NCI-H2227 (cell line): ENCODE results near the gene SPATC1L.
"Not testable (repeated sequence)": the region's sequence is repeated elsewhere in the genome, so short reads cannot be mapped to it uniquely, and the experiment has no call there.

Experiments
- DNase-seq: peaks from one replicate; lab custom pipeline; 2025; ENCODE audit not compliant: unreplicated experiment; lab: John Stamatoyannopoulos, UW

SPATC1L gene

DNA sequence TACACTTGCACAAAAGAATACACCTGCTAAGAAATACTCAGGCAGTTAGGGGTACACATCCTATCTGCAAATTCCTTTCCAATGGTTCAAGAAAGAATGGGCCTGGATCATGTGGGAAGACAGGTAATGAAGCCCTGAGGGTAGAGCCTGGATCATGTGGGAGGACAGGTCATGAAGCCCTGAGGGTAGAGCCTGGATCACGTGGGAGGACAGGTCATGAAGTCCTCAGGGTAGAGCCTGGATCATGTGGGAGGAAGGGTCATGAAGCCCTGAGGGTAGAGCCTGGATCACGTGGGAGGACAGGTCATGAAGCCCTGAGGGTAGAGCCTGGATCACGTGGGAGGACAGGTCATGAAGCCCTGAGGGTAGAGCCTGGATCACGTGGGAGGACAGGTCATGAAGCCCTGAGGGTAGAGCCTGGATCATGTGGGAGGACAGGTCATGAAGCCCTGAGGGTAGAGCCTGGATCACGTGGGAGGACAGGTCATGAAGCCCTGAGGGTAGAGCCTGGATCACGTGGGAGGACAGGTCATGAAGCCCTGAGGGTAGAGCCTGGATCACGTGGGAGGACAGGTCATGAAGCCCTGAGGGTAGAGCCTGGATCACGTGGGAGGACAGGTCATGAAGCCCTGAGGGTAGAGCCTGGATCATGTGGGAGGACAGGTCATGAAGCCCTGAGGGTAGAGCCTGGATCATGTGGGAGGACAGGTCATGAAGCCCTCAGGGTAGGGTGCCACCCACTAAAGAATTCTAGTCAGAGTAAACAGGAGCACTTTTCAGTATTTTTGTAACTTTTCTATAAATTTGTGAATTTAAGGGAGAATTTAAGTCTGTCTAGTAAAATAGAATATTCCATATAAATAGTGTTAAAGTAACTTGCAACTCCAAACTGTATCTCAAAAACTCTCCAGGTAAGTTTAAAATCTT is 16.9 kb upstream of the SPATC1L start:
- not testable (repeated sequence) for DNase-seq

DNA sequence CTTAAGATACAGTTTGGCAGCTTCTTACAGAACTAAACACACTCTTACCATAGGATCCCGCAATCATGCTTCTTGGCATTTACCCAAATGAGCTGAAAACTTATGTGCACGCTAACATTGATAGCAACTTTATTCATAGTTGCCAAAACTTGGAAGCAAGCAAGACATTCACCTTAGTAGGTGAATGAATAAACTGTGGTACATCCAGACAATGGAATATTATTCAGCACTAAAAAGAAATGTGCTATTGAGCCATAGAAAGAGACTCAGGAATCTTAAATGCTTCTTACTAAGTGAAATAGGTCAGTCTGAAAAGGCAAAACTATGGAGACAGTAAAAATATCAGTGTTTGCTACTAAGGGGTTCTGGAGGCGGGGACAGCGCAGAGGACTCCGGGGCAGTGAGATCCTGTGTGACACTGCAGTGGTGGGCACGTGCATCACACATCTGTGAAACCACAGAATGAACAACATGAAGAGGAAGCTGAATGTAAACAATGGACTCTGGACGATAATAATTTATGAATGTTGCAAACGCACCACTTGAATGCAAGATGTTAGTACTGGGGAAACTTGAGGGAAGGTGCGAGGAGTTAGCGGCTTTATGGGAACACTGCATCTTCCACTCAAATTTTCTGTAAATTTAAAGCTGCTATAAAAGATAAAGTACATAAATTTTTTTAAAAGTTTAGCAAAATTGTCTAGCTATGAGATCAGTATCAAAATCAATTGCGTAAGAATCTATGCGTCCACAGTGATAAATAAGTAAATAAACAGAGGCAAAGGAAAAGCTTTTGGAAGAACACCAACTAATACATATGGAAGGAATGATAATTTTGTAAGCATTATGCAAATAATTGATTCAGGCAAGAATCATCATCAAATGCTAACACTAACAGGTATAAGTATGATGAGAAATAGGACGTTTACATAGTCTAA is 15.4 kb upstream of the SPATC1L start:
- DNase-seq: no peak

DNA sequence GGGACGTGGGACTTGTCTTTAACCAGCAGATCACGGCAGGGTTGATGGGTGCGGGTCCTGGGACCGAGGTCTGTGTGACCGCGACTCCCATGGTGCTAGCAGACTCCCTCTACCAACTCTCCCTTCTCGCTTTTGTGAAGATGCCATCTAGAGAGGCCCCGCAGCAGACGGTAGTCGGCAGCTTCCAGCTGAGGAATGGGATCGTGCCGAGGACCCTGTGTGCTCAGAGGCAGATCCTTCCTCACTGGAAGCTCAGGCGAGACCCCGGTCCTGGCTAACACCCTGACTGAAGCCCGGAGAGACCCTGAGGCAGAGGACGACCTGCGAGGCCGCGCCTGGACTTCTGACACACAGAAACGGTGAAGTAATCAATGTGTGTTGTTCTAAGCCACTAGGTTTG is 12.5 kb upstream of the SPATC1L start:
- no peak for DNase-seq

DNA sequence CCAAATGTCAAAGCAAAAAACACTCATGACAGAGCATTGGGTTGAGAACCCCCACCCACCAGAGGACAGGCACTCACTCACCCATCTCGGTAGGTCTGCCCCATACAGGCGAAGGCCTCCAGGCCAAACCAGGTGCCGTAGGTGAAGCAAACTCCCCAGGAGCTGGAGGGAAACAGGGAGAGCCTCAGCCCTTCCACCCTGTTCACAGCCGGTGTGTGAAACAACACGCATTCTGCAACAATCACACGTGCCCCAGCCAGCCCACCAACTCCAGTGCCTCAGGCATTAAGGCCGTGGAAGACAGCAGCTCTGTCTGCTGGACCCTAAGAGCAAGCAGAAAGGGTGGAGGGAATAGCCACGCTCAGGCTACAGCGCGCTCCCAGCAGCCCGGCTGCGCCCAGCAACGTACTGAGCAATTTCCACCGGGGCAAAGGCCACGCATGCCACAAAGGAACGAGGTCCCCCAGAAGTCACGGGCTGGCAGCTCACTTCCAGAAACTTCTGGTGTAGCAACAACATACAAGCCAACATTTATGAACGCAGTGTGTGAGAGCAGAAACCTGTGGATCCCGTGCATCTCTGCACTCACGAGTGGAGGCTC is 11.4 kb upstream of the SPATC1L start:
- no peak for DNase-seq

DNA sequence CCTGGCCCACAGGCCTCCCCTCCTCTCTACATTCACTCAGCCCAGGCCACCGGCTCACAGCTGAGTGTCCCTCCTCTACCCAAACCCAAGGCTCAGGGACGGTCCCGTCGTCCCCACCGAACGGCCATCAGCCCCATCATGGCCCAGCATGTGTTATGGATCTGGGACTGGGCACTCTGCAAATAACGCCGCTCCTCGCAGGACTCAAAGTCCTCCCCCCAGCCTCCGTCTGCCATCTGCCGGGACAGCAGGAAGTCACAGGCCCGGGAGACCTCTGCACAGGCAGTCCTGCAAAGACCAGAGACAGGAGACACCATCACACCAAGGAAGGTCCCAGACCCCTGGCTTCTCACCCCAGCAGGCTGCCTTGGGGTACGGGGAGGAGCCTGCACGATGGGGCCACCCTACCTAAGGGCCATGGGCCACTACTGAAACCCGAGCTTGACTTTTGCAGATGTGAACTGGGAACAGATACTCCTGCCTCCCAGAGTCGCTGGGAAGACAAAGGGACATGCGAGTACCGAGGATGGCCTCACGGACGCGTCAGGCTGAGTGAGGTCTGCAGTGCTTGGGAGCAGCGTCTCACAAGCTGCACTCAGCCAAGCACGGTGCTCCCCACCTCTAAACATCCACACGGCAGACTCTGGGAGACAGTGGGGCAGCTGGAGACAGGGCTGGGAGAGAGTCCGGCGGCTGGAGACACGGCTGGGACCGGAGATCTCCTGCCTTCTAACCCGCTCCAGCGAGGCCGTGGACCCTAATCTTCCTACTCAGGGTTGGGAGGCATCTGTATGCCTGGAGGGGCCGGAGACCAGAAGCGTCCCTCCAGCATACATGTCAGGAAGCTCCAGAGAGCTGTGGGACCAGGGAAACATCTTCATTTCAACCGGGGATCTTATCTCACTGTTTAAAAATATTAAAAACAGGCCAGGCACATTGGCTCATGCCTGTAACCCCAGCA is 10.4 kb upstream of the SPATC1L start:
- DNase-seq: no peak

DNA sequence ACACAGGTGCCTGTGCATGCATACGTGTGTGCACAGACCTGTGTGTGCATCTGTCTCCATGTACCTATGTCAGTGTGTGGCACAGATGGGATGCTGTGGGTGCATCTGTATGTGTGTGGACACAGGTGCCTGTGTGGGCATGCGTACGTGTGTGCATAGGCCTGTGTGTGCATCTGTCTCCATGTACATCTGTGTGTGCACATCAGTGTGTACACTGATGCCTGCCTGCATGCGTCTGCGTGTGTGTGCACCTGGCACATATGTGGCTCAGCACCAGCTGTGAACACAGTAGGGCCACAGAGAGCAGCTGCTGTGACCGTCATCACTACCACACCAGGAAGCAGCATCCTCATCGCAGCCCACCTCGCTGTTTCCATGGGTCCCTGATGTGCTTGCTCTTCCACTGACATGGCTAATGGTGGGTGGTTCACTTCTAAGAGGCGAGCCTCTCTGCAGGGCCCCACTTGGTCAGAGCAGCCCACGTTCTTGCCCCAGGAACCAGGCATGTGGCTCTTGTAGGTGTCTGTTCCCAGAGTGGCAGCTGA is 9.6 kb upstream of the SPATC1L start:
- no peak for DNase-seq

DNA sequence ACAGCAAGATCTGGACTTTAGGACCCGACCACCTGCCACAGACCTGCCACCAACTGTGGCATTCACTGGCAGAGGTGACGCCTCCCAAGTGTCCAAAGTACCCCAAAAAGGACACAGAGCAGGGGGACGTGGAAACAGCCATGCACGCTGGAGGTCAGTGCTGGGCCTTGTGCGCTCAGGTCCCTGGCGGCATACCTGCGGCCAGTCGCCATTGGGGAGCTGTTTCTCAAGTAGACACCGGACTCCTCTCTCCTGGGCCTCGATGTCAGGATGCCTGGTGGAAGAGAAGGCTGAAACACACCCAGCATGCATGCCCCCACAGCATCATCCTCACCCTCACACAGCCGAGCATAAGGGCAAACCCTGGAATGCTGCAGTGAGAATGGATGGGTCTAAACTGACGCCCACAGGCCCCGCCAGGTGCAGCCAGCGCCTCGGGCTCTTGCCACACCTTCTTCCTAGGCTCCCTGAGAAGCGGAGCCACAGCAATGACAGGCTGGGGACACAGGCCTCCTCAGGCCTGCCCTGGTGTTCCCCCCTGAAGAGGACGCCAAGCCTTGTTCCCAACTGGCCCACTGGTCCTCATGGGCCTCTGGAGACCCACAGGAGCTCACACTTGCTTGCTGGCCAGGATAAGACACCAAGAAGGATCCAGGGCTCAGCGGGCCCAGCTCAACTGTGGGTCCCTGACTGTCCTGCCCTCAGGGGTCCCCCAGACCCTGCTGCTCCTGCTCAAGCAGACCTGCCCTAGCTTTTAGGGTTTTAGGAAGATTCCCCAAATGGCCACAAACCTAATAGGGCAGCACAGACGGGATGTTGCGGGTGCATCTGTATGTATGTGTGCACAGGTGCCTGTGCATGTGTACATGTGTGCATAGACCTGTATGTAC is 7.7 kb upstream of the SPATC1L start:
- DNase-seq: no peak

DNA sequence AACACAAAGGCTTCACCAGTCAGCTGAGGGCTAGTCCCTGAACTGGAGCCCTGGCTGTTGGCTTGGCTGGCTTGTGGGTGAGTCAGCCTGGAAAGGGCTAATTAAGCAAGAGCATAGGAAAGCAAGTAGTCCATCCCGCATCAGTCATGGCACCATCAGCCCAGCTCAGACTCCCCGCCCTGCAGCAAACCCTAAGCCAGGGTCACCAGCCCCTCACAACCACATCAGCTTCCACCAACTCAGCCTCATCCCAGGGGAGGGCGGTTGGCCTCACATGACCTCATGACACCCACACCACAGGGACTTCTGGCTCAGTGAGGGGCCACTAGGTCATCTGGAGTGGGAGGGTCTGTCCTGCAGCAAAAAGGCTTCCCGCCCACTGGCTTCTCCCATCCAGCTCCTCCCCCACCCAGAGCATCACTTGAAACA is 7.0 kb upstream of the SPATC1L start:
- no peak for DNase-seq

DNA sequence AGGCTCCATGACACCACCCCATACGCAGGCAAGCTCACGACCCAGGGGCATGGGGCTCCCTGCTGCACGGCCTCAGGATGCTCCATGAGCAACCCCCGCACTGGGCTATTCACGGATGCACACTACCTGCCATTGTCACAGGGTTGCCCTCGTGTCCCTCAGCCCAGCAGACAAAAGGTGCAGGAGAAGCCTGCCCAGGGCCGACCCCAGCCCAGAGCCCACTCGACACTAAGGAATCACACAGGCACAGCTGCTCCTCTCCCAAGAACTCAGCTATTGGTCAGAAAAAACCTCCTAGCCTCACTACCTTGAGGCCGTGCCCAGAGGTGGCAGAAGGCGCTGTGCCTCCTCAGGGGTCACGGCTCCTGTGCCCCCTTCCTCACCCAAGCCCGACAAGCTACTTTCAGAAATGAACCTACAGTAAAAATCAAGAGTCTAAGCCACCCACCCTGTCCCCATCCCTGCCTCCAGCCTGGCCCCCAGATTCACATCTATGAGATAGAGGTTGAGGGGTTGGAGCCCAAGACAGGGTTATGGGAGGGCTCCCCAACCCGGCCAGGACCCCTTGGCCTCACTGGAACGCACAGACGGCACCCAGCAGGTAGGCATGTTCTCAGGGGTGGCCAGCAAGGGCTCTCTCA is 6.4 kb upstream of the SPATC1L start:
- no peak for DNase-seq

DNA sequence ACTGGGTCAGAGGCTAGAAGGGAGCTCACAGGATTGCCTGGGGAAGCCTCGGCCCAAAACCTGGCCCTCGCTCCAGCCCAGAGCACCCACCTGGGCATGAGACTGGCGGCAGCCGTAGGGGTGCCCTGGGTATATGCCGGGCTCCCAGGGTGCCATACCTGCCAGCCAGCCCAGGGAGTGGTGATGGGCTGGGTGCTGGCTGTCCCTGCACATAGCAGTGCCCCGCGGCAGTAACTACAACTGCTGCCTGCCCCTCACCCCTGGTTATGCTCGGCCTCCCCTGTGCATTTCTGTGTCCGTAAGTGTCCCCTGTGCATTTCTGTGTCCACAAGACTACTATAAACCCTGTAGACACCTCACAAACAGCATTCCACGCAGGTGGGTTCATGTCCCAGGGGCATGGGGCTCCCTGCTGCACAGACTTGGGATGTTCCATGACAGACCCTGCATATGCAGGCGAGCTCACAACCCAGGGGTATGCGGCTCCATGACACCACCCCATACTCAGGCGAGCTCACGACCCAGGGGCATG is 5.8 kb upstream of the SPATC1L start:
- no peak for DNase-seq

DNA sequence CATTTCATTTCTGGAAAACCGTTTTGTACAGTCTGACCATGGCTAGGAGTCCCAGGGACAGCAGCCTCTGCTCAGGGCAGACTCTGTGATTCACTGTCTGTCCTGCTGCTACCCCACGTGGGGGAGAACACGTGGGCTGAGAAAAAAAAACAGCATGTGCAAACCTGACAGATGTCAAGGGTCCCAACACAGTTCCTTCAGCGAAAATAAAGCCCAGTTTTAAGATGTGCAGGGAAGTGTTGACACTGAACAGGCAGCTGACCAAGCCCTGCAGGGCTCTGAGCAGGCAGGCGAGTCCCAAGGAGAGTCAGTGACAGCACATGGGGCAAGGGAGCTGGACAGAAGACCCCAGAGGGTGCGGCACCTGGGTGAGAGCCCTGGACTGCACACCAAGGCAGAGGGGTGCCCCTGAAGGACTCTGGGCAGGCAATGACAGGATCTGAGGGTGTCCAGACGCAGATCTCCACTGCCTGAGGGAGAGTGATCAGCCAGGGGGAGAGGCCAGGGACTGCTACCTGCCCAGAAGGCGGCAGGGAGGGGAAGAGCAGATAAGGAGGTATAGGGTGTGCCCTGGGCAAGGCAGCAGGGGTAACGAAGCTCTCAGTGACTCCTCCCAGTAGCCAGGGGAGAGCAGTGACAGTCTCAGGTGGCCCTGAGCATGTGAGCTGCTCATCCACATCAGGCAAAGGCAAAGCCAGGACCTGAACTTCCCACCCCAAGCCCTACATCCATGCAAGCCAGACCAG is 5.1 kb upstream of the SPATC1L start:
- no peak for DNase-seq

DNA sequence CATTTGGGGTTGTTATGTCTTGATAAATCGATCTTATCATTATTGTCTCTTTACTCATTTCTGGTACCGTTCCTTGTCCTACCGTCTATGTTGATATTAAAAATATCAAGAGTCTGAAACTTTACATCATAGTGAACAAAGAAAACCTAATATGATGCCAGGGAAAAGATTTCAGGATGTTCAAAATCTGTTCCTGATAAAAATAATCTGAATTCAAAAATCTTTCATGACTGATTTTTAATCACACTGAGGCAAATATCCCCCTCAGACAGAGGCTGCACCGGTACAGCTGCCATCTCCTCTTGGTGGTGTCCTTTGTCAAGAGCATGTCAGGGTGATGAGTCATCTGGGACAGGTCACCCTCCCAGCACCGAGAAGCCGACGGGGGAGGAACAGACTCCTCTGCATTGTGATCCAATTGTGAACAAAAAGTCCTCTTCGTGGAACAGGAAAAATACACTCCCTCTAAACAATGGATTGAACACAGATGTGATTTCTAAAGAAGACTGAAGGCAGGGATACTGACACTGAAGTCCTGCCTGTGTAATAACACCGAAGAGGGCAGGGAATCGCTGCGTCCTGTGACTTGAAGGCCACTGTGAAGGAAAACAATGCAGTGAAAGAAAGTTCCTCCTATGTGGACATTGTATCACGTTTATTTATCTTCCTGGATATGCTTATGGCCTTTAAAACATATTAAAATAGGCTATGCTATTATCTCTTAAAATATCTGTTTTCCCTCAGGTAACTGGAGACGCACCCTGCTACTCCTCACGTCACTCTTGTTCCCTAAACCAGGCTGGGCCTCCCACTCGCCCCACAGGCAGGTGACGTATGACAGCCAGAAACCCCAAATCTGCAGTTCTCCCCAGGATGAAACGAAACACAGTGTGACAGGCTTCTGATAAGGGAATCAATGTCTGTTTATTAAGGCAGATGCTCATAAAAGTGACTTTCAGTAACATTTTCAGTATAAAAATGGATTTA is 4.3 kb upstream of the SPATC1L start:
- peak; percentile 18 for DNase-seq

DNA sequence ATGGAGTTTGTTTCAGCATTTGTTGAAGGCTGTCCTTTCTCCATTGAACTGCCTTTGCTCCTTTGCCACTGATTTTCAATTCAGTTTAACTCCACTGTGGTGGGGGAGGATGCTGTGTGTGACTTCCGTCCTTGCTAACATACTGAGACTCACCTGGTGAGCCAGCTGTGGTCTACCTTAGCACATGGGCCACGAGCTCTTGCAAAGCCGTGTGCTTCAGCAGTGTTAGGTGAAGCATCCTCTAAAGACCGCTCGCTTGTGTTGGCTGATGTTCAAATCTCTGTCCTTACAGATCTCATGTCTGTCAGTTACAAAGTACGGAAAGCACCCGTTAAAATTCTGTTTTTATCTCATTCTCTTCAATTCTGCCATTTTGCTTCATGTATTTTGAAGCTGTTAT is 3.6 kb upstream of the SPATC1L start:
- no peak for DNase-seq

DNA sequence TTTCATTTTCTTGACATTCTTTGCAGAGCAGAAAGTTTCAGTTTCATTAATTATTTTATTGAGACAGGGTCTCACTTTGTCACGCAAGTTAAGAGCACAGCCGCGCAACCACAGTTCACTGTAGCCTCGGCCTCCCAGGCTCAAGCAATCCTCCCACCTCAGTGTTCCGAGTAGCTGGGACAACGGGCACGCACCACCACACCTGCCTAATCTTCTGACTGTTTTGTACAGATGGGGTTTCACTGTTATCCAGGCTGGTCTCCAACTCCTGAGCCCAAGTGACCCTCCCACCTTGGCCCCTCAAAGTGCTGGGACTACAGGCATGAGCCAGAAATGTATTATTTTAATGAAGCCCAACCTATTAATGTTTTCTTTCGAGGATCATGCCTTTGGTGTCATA is 3.0 kb upstream of the SPATC1L start:
- no peak for DNase-seq

DNA sequence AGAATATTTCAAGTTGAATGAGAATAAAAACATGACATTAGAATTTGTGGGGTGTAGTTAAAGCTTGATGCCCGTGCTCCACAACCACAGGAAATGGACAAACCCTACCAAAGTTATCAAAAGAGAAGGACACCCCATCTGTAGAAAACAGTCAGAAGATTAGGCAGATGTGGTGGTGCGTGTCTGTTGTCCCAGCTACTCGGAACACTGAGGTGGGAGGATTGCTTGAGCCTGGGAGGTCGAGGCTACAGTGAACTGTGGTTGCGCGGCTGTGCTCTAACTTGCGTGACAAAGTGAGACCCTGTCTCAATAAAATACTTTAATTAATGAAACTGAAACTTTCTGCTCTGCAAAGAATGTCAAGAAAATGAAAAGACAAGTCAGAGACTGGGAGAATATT is 1.5 kb upstream of the SPATC1L start:
- no peak for DNase-seq
